PC-9 (cell line): Measurements from ENCODE around the gene INSR. TPM values are rescaled to one million over a fixed set of nuclear protein-coding genes. Genes with fewer than 3 reads are reported as not detected.

Experiments
- BruUV-seq: library from RNA; stranded (reverse); fragments of 400-500 nt; replicated peaks from 2 replicates; lab custom pipeline; 2021; lab: Mats Ljungman, UMichigan
- CTCF ChIA-PET: fragments of 300-600 bp; sonication (Branson Sonifier 250); formaldehyde crosslinking; loops from one replicate; lab custom pipeline; 2022; ENCODE audit warnings: antibody characterized with exemption; lab: Charles Lee
- POLR2A ChIA-PET: fragments of 300-600 bp; sonication (Branson Sonifier 250); formaldehyde crosslinking; loops from one replicate; lab custom pipeline; 2022; ENCODE audit warnings: antibody characterized with exemption; ENCODE audit not compliant: unreplicated experiment; lab: Charles Lee
- DNase-seq, 2 experiments: peaks; one replicate each; pipeline versions ENCODE4 v3.0.0 to v3.0.0-alpha.2; 2015 to 2022; ENCODE audit warnings: mixed read lengths in 1 of 2
- H2AFZ ChIP-seq: fragments of 200-600 bp; sonication (generic); 2 replicates; pipeline ENCODE4 v1.8.1; 2017; ENCODE audit warnings: antibody characterized with exemption
- H3F3A ChIP-seq: fragments of 200-600 bp; sonication (generic); 2 replicates; pipeline ENCODE4 v1.8.1; 2017; ENCODE audit warnings: antibody characterized with exemption, mild to moderate bottlenecking, low read depth; ENCODE audit not compliant: insufficient read depth
- H3K27ac ChIP-seq: fragments of 200-600 bp; sonication (generic); 2 replicates; pipeline ENCODE4 v1.6.1; 2016; ENCODE audit warnings: mixed run types
- H3K27me3 ChIP-seq: fragments of 200-600 bp; sonication (generic); 2 replicates; pipeline ENCODE4 v1.6.1; 2016; ENCODE audit warnings: low read depth, mixed run types; ENCODE audit not compliant: insufficient read depth
- H3K36me3 ChIP-seq: fragments of 200-600 bp; sonication (generic); 2 replicates; pipeline ENCODE4 v1.6.1; 2016; ENCODE audit warnings: low read depth, mixed run types
- H3K4me1 ChIP-seq: fragments of 200-600 bp; sonication (generic); replicated peaks from 2 replicates; pipeline ENCODE4 v1.6.1; 2016; ENCODE audit warnings: mixed run types; ENCODE audit not compliant: insufficient read depth
- H3K4me2 ChIP-seq: fragments of 200-600 bp; sonication (generic); 2 replicates; pipeline ENCODE4 v1.6.1; 2017; ENCODE audit warnings: mixed run types
- H3K4me3 ChIP-seq: fragments of 200-600 bp; sonication (generic); 2 replicates; pipeline ENCODE4 v1.6.1; 2016; ENCODE audit warnings: mixed run types
- H3K79me2 ChIP-seq: fragments of 200-600 bp; sonication (generic); 2 replicates; pipeline ENCODE4 v1.6.1; 2017; ENCODE audit warnings: low read depth, mixed run types
- H3K9me2 ChIP-seq: fragments of 200-600 bp; sonication (generic); 2 replicates; pipeline ENCODE4 v1.8.1; 2017; ENCODE audit warnings: mild to moderate bottlenecking; ENCODE audit not compliant: insufficient read depth
- H3K9me3 ChIP-seq: fragments of 200-600 bp; sonication (generic); 2 replicates; pipeline ENCODE4 v1.8.1; 2016; ENCODE audit warnings: low read depth; ENCODE audit not compliant: insufficient read depth
- H4K20me1 ChIP-seq: fragments of 200-600 bp; sonication (generic); 2 replicates; pipeline ENCODE4 v1.8.1; 2017; ENCODE audit not compliant: insufficient read depth
- EZH2 ChIP-seq: fragments of 200-600 bp; sonication (generic); IDR thresholded peaks from 2 replicates; pipeline ENCODE4 v1.8.0; 2017; ENCODE audit warnings: antibody characterized with exemption, low read depth
- intact Hi-C: fragments of 100-400 bp; cut with micrococcal nuclease; formaldehyde crosslinking; loops from one replicate; pipeline ENCODE4 v1.10.0; 2022; ENCODE audit not compliant: unreplicated experiment
- total RNA-seq: library from RNA; stranded (reverse); gene quantifications from 2 replicates; pipeline ENCODE4 v1.2.3, GENCODE V29; 2021
- TF ChIP-seq, protein P1 (sequence below): fragments of 200-600 bp; sonication (generic); conservative IDR thresholded peaks from 2 replicates; pipeline ENCODE4 v1.6.1; 2017; ENCODE audit warnings: mixed run types, antibody characterized with exemption, mild to moderate bottlenecking, moderate library complexity

INSR gene
- total RNA-seq, 1 experiment from 2014 or later = 9.3 TPM

- ChIA-PET POLR2A (interaction anchor here (0.8 kb wide), 1 partner anchor 15 kb away, joined by 12 read pairs; no protein-coding TSS in a partner anchor), CTCF (interaction anchor here (0.6 kb wide), 2 partner anchors 11 to 870 kb away, joined by 5 read pairs; partner anchors contain the start of gene ALKBH7)
- Histone ChIP-seq H3F3A (peaks cover 10% of the 10 kb centered on the region), H3K79me2 (no peaks in the 10 kb centered on the region), H3K4me3 (no peak overlapping the region), H3K9me3 (no peaks in the 10 kb centered on the region), H2AFZ (no peak overlapping the region), H3K36me3 (no peaks in the 10 kb centered on the region), H3K27me3 (no peaks in the 10 kb centered on the region), H3K9me2 (no peaks in the 10 kb centered on the region), H4K20me1 (no peaks in the 10 kb centered on the region), H3K27ac (peak overlapping the region; percentile 81), H3K4me1 (peaks cover 15% of the 10 kb centered on the region), H3K4me2 (peak overlapping the region; percentile 49; the same call in 1 of the 2 replicates)
- TF ChIP-seq EZH2 = no peak
- TF ChIP-seq, protein P1, sequence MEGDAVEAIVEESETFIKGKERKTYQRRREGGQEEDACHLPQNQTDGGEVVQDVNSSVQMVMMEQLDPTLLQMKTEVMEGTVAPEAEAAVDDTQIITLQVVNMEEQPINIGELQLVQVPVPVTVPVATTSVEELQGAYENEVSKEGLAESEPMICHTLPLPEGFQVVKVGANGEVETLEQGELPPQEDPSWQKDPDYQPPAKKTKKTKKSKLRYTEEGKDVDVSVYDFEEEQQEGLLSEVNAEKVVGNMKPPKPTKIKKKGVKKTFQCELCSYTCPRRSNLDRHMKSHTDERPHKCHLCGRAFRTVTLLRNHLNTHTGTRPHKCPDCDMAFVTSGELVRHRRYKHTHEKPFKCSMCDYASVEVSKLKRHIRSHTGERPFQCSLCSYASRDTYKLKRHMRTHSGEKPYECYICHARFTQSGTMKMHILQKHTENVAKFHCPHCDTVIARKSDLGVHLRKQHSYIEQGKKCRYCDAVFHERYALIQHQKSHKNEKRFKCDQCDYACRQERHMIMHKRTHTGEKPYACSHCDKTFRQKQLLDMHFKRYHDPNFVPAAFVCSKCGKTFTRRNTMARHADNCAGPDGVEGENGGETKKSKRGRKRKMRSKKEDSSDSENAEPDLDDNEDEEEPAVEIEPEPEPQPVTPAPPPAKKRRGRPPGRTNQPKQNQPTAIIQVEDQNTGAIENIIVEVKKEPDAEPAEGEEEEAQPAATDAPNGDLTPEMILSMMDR = no peak
- no TSS peak for BruUV-seq
- peak; percentile 11 to 79 for DNase-seq
- intact Hi-C loops = no loop called here
These were observed 51.5 kb downstream of the INSR start for GRCh38 chr19:7242601-7243258.

GRCh38 chr19:7238051-7238450 is 56.2 kb downstream of the INSR start:
- TF ChIP-seq, protein P1 = no peak
- no peak for TF ChIP-seq EZH2
- no peak overlapping the region for H3K4me3 ChIP-seq
- CTCF ChIA-PET = no interaction called here
- intact Hi-C loops = no loop called here
- no peaks in the 10 kb centered on the region for H3K36me3 ChIP-seq
- no peaks in the 10 kb centered on the region for H4K20me1 ChIP-seq
- BruUV-seq = no TSS peak
- H3K27me3 ChIP-seq = no peaks in the 10 kb centered on the region
- H3K79me2 ChIP-seq = no peaks in the 10 kb centered on the region
- no peak overlapping the region for H3K27ac ChIP-seq
- H3K4me2 ChIP-seq = no peak overlapping the region
- POLR2A ChIA-PET = no interaction called here
- H3K9me3 ChIP-seq = no peaks in the 10 kb centered on the region
- no peak for DNase-seq
- peaks cover 15% of the 10 kb centered on the region for H3K4me1 ChIP-seq
- H3F3A ChIP-seq = peaks cover 10% of the 10 kb centered on the region
- no peak overlapping the region for H2AFZ ChIP-seq
- no peaks in the 10 kb centered on the region for H3K9me2 ChIP-seq

- Histone ChIP-seq H3K9me3 (no peaks in the 10 kb centered on the region), H3K4me3 (no peak overlapping the region), H3F3A (peaks cover 10% of the 10 kb centered on the region), H3K9me2 (no peaks in the 10 kb centered on the region), H3K4me1 (peaks cover 8% of the 10 kb centered on the region; the same call in 1 of the 2 replicates), H3K36me3 (no peaks in the 10 kb centered on the region), H3K79me2 (no peaks in the 10 kb centered on the region), H2AFZ (no peak overlapping the region), H3K27me3 (no peaks in the 10 kb centered on the region), H4K20me1 (no peaks in the 10 kb centered on the region), H3K4me2 (no peak overlapping the region), H3K27ac (no peak overlapping the region)
- no TSS peak for BruUV-seq
- ChIA-PET CTCF (no interaction called here), POLR2A (no interaction called here)
- TF ChIP-seq, protein P1 = no peak
- no peak for TF ChIP-seq EZH2
- DNase-seq = no peak
- intact Hi-C loops = no loop called here
These were observed 58.1 kb downstream of the INSR start for GRCh38 chr19:7236153-7236552.
